HG03439 (cell line): Measurements from ENCODE around the gene CA11.
"Not testable (repeated sequence)": the region's sequence is repeated elsewhere in the genome, so short reads cannot be mapped to it uniquely, and the experiment has no call there.

ENCODE experiments used
- ATAC-seq: cut with Tn5 transposase; IDR thresholded peaks from one replicate; pipeline ENCODE4 v1.9.1; 2021; ENCODE audit warnings: mild to moderate bottlenecking, moderate library complexity; ENCODE audit not compliant: unreplicated experiment

CA11 gene

DNA sequence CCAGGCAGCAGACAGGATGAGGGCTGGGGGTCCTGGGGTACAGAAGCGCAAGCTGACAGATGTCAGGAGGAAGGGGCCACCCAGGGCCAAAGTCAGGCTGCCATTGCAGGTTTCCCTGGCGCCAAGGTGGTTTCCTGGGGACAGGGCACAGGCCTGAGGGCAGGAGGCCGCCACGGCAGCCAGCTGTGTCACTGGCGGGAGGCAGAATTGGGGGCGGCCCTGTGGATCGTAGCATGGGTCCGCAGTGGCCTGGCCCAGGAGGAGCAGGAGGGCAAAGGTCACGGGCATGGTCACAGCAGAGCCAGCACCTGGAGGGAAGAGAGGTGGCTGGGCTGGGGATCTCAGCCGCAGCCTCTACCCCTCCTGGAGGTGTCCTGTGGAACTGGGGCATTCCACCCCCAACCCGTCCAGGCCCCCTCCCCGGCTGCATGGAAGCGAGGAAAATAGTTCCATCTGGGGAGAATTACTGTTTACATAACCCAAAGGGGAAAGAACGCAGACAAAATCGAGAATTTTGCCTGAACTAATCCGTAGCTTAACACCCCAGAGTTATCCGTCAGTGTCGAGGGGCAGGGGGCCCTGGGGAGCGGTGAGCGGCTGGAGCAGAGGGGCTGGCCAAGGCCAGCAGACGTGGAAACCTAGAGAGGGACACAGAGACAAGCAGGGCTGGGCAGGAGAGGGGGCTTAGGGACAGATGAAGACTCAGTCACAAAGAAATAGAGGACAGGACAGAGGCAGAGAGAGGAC lies 24.9 kb upstream of the CA11 start:
- no peak for ATAC-seq

DNA sequence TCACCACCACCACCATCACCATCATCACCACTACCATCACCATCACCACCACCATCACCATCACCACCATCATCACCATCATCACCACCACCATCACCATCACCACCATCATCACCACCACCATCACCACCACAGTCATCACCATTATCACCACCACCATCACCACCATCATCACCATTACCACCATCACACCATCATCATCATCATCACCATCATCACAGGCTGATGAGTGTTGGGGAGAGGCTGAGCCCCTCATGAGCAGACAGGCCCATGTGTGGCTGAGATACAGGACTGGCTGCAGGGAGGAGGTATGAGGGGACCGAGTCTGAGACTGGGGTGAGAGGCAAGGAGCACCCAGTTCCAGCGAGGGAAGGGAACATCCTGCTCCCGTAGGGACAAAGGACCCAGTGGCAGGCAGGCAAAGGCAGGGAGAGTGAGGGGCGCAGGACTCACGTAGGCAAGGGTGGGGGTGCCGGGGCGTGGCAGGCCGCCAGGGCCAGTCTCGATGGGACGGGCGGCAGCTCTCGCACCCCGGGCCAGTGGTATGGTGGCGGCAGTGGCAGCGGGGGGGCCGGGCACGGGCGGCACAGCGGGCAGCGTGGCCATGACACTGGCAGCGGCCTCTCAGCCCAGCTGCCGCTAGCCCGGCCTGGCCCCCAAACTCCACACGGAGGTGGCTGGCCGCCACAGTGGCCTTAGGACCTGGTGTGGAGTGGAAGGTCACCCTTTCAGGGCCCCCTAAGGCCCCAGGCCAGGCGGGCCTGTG lies 24.1 kb upstream of the CA11 start:
- ATAC-seq = no peak

DNA sequence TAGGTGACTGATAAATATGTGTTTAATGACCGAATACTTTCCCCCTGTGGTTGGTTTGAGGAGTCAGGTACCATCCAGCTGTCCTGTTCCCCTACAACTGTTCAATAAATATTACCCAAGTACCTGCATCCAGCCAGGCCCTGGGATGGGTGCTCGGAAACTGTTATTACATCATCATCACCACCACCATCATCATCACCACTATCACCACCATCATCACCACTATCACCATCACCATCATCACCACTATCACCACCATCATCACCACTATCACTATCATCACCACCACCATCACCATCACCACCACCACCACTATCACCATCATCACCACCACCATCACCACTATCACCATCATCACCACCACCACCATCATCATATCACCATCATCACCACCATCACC lies 22.8 kb upstream of the CA11 start:
- no peak for ATAC-seq

DNA sequence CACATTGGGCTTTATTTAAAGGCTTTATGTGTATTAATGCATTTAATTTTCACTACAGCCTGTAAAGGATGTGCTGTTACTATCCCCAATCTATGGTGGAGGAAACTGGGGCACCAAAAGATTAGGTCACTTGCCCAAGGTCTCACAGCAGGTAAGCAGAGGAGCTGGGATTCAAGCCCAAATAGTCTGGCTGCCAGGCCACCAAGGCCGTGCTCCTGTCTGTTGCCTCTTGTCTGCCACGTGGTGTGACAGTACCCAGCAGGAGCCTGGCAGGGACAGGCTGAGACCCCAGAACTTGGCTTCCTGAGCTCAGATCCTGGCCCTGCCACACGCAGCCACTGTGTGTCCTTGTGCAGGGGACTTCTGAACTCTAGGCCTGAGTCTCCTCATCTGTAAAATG lies 22.3 kb upstream of the CA11 start:
- ATAC-seq = no peak

DNA sequence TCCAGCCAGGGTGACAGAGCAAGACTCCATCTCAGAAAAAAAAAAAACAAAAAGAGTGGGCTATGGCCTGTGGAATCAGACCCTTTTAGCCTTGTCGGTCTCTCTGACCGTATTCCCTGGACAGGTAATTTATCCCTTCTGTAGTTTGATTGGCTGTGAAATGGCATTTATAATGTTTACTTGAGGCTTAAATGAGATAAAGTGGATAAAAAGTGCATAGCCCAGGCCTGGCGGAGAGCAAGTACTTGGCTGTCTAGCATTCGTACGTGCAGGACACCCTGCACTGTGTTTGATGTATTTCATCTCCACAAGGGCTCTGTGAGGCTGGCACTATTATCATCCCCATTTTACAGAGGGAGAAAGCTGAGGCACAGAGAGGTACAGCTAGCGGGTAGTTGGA lies 19.8 kb upstream of the CA11 start:
- ATAC-seq = no peak

DNA sequence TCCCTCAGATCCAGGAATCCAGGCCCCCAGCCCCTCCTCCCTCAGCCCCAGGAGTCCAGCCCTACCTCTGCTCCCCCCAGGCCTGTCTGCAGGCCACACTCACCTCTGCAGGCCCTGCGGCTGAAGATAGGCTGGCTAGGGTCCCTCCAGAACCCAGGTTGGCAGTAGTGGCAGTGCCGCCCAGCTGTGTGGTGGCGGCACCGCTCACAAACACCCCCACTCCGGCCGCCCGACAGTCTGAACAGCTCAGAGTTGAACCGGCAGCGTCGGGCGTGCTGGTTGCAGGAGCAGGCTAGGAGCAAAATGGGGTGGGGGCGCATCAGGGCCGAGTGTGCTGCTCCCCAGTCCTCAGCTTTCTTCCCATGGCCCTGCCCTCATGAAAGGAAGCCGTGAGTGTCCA lies 18.5 kb upstream of the CA11 start:
- no peak for ATAC-seq

DNA sequence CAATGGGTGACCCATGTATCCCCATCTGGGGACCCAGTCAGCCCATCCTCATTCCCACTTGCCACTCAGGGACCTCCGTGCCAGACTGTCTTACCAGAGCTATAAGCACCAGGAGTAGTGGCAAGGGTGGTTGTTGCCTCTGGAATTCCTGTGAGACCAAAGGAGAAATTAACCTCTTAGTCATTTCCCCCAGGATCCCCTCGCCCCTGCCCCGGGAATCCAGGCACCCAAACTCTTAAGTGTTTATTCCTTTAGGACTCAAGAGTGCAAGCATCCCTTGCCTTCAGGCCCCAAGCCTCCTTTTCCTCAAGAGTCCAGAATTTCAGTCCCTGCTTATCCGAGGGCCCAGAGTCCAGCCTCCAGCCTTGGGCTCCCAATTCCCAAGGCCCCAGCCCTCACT lies 17.7 kb upstream of the CA11 start:
- ATAC-seq = no peak

DNA sequence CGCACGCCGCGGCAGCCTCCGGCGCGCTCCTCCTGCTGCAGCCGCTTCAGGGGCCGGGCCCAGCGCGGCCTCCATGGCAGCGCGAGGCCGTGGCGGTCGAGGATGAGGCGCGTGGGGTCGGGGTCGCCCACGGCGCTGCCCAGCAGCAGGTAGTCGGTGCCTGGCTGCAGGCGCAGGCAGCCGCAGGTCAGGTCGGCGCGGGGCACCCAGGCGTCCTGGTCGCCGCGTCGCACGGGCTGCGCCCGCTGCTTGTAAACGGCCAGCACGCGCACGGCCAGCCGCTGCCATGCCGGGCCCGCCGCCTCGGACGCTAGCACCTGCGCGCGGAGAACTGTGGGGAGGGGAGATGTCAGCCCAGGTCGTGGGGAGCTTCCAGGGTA lies 15.7 kb upstream of the CA11 start:
- ATAC-seq = no peak

DNA sequence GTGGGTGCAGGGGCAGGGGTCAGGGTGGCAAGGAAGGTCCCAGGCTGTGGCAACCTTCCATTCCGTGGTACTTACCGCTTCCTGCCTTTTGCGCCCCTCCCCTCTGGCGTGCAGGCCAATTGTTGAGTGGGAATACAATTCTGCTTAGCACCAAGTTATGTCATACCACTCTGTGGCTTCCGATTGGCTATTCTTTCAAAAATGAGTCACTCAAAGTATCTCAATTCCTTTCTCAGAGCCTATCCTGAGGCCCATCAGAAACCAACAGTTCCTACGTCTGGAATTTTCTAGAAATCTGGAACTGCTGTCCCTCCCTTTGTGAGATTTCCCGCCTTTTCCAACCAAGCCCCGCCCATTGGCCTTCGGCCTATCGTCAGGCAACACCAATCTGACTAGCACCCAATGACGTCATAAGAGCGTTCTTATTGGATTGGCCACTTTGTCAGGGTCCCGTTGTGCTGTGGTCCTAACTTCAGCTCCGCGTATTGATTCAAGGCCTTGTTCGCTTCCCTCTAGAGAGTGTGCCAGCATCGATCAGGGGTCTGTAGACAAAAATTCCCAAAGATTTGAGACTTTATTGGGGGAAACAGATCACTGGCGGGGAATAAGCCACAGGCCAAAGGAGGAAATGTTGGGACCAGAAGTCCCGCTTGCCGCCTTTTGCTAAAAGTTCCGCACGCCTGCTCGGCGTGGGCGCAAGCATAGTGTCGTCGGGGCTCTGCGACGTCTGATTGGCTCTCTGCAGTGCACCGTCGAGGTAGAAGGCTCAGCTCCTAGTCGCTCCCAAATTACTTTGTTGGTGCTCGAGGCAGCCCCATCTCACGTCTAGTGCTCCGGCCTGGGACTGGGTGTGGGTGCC lies 15.1 kb upstream of the CA11 start:
- peak; percentile 82 for ATAC-seq

DNA sequence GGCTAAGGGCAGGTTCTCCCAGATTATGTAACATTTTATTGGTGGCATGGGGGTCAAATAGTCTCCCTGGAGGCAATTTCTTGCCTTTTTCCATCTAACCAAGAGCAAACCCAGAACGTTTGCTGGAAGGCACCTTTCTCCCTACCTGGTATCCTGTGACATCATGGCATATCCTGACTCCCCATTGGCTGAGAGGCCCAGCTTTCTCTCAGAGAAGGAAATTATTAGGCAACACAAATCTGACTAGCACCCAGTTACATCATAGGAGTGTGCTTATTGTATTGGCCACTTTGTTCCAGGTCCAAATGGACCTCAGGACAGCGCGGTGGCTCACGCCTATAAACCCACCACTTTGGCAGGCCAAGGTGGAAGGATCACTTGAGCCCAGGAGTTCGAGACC lies 13.8 kb upstream of the CA11 start:
- ATAC-seq = no peak

DNA sequence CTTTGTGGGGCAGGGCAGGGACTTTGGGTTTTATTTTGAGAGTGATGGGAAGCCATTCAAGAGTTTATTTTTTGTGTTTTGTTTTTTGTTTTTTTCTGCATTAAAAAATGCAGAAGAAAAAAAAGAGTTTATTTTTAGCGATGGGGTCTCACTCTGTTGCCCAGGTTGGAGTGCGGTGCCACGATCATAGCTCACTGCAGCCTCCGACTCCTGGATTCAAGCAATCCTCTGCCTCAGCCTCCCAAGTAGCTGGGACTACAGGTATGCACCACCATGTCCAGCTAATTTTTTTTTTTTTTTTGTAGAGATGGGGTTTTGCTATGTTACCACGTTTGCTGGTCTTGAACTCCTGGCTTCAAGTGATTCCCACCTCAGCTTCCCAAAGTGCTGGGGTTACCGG lies 12.5 kb upstream of the CA11 start:
- ATAC-seq = no peak

DNA sequence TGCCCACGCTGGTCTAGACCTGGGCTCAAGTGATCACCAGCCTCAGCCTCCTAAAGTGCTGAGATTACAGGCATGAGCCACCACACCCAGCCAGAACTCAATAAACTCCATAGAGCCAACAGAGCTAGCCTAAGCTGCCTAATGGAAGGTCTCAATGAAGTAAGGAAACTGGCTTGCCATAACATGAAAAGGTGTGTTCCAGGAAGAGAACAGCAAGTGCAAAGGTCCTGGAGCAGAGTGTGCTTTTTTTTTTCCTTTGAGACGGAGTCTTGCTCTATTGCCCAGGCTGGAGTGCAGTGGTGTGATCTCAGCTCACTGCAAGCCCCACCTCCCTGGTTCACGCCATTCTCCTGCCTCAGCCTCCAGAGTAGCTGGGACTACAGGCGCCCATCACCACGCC lies 11.8 kb upstream of the CA11 start:
- not testable (repeated sequence) for ATAC-seq

DNA sequence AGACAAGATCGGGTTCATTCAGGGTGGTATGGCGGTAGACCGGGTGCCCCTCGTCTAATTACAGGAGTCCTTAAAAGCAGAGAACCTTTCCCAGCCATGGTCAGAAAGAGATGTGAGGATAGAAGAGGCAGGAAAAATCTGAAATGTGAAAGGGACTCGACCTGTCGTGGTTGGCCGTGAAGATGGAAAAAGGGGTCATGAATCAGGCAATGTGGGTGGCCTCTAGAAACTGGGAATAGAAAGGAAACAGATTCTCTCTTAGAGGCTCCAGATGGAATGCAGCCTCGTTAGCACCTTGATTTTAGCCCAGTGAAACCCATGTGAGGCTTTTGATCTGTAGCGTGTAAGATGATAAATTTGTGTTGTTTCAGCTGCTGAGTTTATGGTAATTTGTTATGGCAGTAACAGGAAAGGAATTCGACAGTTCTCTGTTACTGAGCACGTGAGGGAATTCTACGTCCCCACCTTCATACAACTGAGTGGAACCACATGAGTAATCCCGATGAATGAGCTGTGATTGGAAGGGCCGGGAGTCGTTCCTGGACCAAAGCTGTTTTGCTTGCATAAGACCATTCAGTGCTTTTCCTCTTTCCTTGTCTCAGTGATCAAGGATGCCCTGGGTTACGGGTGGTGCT lies 11.0 kb upstream of the CA11 start:
- ATAC-seq = no peak

DNA sequence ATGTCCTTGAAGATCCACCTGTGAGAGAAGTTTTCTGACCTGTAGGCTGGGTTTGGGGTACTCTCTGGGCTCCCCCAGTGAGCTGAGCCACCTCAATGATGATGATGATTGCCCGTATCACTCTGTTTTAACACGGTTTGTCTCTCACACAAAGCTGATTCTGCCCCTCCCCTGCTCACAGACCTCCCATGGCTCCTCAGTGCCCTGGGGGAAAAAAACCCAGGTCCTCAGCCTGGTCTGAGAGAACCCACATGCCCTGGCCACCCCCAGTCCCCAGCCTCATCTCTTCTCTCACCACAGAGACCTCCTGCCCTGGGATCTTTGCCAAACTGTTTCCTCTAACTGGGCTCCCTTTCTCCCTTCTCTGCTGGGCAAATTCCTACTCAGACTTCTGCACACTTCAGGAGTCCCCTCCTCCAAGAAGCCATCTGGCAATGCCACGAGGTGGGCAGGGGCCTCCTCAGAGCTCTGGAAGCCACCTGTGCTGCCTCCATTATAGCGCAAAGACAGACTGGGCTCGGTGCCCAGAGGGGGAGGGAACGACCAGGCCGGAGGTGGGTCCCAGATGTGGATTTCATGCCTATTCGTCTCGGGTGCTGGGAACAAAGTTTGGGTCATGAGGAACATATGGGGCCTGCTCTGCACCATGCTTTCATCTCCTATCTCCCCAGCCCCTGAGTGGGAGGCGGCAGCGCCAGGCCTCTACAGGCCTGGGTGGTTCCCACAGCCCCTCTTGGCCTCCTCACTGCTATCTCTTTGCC lies 8.5 kb upstream of the CA11 start:
- no peak for ATAC-seq

DNA sequence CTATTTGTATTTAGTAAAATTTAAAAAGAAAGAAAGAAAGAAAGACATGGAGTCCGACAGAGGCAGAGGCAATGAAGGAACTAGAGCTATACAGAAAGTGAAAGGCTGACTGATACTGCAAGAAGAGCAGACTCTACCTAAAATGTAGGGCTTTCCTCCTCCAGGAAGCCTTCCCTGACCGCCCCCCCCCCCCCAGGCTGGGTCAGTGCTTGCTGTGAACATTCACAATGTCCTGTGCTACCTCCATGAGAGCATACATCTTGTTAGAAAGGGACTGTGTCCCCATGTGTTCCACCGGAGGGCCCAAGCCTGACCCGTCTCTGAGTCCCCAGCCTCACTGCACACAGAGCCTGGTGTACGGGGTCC lies 5.7 kb upstream of the CA11 start:
- ATAC-seq = no peak

DNA sequence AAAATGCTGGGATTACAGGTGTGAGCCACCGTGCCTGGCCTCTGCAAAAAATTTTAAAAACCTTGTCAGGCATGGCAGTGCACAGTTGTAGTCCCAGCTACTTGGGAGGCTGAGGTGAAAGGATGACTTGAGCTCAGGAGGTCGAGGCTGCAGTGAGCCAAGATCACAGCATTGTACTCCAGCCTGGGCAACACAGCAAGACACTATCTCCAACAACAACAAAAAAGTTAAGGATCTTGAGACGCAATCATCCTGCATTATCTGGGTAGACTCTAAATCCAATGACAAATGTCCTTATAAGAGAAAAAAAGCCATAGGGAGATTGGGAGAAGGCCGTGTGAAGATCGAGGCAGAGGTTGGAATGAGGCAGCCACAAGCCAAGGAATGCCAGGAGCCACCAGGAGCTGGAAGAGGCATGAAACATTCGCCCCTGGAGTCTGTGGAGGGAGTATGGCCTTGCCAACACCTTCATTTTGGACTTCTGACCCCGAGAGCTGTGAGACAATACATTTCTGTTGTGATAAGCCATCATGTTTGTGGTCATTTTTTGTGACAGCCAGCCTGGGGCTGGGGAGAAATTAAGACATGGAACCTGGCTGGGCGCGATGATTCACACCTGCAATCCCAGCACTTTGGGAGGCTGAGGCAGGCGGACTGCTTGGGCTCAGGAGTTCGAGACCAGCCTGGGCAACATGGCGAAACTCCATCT lies 5.1 kb upstream of the CA11 start:
- no peak for ATAC-seq

DNA sequence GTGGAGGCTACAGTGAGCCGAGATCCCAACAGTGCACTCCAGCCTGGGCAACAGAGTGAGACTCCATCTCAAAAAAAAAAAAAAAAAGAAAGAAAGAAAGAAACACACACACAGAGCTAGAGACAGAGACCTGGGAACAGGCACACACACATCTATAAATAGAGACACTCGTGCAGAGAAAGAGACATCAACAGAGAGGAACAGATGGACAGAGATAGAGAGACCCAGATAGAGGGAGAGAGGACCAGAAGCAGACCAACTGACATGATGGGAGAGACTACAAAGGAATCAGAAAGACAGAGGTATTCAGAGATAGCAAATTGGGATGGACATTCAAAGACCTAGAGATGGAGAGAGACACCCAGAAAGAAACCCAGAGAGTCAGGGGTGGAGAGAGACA lies 2.1 kb upstream of the CA11 start:
- ATAC-seq = no peak

DNA sequence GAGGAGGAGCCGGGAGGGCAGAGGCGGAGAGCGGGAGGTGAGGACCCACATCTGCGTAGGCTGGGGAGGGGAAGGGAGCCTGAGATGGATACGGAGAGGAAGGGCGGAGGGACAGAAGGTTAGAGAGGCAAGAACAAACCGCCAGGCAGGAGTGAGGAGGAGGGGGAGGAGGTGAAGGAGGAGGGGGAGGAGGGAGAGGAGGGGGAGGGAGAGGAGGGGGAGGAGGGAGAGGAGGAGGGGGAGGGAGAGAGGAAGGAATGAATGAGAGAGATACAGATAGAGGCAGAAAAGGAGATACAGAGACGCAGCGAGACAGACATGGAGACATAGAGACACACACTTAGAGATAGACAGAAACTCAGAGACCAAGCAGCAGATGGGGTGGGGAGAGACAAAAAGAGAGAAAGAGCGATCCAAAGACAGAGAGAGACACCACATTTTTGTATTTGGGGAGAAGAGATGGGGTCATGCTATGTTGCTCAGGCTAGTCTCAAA lies 782 bp upstream of the CA11 start:
- no peak for ATAC-seq

DNA sequence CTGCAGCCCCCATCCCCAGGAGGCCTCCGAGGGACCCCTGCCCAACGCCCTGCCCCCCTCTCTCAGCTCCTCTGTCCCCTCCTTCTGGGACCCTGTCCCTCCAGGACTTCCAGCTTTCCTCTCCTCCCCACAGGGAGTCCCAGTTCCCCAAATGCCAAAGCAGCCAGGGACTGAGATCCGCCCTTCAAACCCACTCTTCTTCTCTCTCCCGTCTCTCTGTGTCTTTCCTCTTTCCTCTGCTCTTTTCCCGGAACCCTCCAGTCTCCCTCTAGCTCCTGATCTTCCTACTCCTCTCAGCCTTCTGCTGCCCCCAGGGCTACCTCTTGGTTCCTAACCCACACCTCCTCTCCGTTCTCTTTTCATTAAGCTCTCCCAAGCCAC lies 377 bp downstream of the CA11 start:
- no peak for ATAC-seq
